NK-92 treated with Interleukin-12 subunit alpha and Interleukin-12 subunit beta, amount 100 ng/mL, for 24 hours (cell line): ENCODE measurements around the gene HNRNPU.

Experiments used
- DNase-seq: peaks from one replicate; lab custom pipeline; 2025; lab: John Stamatoyannopoulos, UW

The HNRNPU gene

DNA sequence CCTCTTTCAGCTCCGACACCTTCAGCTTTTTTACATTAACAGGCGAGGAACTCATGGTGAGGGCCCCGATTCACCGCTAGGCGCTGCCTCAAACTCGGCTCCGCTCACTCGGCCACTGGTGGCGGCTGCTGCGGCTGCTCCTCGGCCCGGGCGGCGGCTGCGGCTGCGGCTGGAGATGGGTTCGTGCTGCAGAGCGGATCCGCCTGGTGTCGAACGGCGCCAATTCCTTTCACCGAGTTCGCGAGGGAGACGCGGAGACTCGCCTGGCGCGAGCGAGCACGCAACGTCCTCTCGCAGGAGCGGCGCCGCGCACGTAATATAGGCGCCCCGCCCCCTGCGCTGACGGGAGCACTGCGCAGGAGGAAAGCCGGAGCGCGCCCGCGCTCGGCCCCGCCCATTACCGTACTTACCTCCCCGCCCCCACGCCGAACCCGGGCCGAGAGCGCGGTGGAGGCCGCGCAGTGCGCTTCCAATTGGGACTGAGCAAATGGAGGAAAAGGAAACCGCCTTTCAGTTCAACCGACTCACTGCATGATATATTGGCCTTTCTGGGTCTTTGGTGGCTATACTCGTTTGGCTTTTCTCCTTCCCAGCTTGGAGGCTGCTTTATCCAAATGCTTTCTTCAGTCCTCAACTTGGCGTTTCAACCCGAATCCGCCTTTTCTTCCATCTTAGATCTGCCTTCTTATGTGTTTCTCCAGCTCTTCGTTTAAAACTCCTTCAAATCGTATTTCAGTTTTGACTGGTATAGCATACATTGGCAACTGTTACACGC lies at the start of gene HNRNPU:
HNRNPU (minus strand) TSS at position 291 of the 775 bp plus-strand sequence; CDS start at position 55, 236 bp downstream.
- peak; percentile 92 for DNase-seq

- DNase-seq: no peak
Measured at GRCh38 chr1:244913806-244914205, 49.5 kb upstream of the HNRNPU start.

DNA sequence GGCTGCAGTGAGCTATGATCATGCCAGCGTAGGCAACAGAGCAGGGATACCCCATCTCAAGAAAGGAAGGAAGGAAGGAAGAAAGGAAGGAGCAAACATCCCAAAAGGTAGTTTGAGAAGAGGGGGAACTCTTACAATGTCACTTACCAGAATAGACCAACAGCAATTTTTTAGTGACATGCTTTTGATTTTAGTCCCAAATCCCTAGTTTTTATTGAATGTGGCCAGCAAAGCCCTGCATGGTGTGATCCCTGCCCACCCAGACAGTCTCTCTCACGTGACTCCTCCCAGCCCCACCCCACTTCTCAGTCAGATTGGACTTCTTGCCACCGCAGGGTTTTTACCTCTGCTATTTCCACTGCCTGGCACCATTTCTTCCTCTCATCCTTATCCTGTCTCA lies 39.8 kb upstream of the HNRNPU start:
- no peak for DNase-seq

DNA sequence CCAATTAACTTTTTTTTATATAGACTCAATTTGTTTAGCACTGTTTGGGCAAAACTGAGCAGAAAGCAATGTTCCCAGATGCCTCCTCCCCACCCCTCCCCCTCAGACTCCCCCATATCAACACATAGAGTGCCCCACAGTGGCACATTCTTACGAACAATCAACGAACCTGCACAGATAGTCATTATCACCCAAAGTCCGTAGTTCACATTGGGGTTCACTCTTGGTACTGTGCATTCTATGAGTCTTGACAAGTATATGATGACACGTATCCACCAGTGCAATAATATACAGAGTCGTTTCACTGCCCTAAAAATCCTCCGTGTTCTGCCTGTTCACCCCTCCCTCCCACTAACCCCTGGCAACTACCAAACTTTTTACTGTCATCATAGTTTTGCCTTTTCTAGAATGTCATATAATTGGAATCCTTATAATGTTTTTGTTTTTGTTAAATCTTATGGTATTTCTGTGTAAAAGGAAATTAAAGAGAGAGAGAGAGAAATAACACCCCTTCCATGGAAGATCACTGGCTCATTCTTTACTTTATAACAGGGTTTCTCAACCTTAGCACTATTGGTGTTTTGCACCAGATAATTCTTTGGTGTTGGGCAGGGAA lies 37.2 kb upstream of the HNRNPU start:
- DNase-seq: no peak

- no peak for DNase-seq
Measured at GRCh38 chr1:244897476-244898254, 33.3 kb upstream of the HNRNPU start.

DNA sequence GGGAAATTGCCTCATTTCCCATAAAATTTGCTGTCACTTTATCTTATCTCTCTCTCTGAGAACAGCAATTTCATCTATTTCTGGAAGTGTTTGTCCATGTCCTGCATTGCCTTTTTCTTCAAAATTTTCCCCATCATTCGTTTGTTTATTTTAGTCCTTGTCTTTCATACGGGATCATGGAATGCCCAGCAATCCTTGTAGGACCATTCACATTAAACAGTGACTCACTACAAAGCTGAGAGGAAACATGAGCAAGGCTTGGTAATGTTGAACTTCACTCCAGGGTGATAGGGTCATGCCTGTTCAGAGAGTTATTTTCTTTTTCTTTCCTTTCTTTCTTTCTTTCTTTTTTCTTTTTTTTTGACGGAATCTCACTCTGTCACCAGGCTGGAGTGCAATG lies 32.2 kb upstream of the HNRNPU start:
- no peak for DNase-seq

- no peak for DNase-seq
Measured at GRCh38 chr1:244893836-244894235, 29.5 kb upstream of the HNRNPU start.

GRCh38 chr1:244887281-244887680 lies 22.9 kb upstream of the HNRNPU start:
- no peak for DNase-seq

DNA sequence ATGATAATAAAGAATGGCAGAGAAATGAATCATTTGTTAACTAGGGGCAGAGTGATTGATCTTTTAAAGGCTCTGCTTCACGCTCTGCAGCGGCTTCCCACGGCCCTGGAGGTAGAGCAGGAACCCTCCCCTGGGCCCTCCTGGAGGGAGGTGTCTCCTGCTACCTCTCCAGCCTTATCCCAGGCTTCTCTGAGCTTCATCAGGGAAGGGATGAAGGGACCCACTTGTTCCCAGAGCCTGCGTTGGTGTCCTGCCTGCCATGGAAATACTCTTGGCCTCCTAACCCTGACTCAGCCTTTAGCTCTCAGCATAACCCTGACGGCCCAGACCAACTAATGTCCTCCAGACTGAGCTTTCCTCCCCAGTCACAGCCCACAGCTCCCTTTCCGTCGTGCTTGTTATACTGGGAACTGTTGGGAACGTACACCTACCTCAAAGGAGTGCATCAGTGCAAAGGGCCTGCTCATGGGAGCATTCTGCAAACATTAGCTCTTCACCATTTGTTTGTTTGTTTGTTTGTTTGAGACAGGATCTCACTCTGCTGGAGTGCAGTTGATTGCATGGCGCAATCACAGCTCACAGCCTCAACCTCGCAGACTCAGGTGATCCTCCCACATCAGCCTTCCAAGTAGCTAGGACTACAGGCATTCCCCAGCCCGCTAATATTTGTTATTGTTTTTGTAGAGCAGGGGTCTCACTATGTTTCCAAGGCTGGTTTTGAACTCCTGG lies 17.4 kb upstream of the HNRNPU start:
- DNase-seq: no peak

DNA sequence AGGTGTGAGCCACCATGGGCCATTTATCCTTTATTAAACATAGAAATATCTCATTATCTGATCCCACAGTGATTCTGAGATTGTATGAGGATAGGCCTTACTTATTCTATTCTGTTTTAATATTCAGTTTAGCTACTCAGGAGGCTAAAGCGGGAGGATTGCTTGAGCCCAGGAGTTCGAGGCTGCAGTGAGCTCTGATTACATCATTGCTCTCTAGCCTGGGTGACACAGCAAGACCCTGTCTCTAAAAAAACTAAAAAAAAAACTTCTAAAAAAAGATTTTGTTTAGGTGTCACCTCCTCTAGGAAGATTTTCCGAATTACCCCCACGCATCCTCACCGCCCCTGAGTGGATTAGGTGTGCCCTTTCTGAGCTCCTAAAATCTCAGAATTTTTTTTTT lies 14.3 kb upstream of the HNRNPU start:
- DNase-seq: no peak

- DNase-seq: no peak
Measured at GRCh38 chr1:244876228-244876910, 12.0 kb upstream of the HNRNPU start.

DNA sequence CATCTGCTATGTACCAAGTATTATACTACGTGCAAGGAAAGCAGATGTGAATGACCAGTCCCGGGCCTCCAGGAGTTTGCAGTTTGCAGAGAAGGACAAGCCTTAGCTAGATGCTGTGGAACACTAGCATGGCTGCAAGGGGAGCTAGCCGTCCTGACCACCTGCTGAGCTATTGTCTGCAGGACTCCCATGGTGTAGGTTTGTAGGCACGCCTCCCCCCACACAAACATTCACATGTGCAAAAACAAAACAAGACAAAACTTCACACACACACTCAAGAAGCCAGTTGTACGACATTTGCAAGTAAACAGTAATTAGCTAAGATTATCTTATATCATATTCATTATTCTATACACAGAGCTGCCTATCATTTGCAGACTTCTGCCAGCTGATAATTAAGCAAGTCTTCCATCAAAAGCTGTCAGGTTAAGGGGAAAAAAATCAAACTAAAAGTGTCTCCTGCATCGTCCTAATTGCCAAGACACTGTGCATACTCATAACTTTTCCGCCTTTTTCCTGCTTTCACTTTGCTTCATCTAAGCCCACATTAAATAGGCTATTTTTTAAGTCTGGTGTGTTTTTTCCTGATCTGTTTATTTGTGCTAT lies 10.7 kb upstream of the HNRNPU start:
- no peak for DNase-seq

DNA sequence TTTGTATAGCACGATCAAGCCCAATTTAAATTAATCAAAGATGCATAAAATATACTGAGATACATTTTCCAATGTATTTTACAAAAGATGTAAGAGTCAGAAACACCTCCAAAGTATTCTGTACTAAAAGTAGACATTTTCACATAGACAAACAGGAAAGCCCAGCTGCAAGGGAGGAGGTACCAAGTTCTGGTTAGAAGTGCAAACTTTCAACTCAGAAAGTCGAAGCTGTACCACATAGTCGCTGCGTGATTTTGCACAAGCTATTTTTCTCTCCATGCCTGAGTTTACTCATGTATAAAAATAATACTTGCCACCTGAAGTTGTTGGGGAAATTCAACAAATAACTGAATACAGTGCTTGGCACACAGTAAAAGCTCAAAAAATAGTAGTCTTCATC lies 5.6 kb upstream of the HNRNPU start:
- no peak for DNase-seq

GRCh38 chr1:244869364-244869827 lies 5.1 kb upstream of the HNRNPU start:
- DNase-seq: no peak

GRCh38 chr1:244868484-244869363 lies 4.4 kb upstream of the HNRNPU start:
- no peak for DNase-seq

DNA sequence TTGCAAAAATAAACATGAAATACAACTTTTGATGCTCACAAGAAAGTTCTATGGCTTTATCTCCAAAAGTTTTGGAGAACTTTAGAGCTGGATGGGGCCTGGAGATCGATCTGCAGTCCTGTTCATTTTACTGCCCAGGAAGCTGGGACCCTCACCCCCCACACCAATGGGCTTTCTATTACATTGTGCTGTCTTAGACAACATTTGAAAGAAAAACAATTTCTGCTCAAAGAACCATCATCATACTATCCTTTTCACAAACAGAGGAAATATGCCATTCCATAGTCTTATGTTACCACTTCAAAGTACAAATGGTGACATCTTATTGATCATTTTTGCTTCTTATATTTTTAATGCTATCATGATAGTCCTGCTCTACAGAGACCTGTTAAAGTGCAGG lies 2.0 kb upstream of the HNRNPU start:
- DNase-seq: no peak

DNA sequence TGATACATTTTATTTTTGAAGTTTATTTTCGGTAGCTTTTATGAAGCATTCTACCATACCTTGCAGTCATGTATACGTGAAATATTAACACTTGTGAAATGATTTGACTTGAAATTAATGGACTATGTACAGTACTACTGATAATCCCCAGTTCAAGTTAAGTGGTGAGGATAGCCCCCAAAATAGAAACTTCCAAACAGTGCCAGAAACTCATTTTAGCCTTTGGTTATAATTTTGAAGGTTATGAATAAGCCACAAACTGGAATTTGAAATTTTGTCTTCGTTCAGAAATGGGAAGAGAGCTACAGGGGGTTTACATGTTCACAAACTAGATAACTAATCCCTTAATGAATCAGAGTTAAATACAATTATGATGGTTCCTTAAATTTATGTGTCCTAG lies 1.5 kb upstream of the HNRNPU start:
- DNase-seq: no peak

DNA sequence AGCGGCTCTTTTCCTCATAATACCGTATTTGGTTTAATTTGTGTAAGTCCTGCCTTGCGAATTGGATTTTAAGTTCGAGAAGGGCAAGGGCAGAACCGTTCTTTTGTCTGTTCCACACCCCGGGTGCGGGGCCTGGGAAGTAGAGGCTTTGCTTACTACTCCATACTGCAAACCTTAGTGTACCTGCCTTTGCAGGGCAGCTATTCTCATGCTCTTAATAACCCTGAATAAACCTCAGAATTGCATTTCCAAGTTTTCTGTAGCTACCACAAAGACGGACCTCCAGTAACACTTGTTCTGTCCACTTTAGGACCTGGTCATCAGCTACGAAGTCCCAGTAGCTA lies 657 bp upstream of the HNRNPU start:
- DNase-seq: no peak

- peak; percentile 53 for DNase-seq
Measured at GRCh38 chr1:244863491-244864252, 671 bp downstream of the HNRNPU start.
